SHP77 treated with DMSO at 0.1 percent for 48 hours (cell line): ENCODE measurements around the gene DUSP14.
"Not testable (repeated sequence)": the region's sequence is repeated elsewhere in the genome, so short reads cannot be mapped to it uniquely, and the experiment has no call there.

Source experiments
- DNase-seq: peaks from one replicate; lab custom pipeline; 2025; lab: John Stamatoyannopoulos, UW

Gene DUSP14

GRCh38 chr17:37489197-37490001 is at the start of gene DUSP14:
TSS of gene DUSP14 (plus strand) at chr17:37489891. CDS start at chr17:37512273, 22,382 bp downstream.
- DNase-seq, result no peak

GRCh38 chr17:37440424-37440823 is 49.3 kb upstream of the DUSP14 start:
- DNase-seq, result no peak

- not testable (repeated sequence) for DNase-seq
Observed at GRCh38 chr17:37441369-37442014, 48.2 kb upstream of the DUSP14 start.

GRCh38 chr17:37446027-37446426 is 43.7 kb upstream of the DUSP14 start:
- DNase-seq, result no peak

- no peak for DNase-seq
Observed at GRCh38 chr17:37447641-37448040, 42.0 kb upstream of the DUSP14 start.

GRCh38 chr17:37450112-37450511 is 39.6 kb upstream of the DUSP14 start:
- no peak for DNase-seq

- not testable (repeated sequence) for DNase-seq
Observed at GRCh38 chr17:37457801-37458200, 31.9 kb upstream of the DUSP14 start.

- no peak for DNase-seq
Observed at GRCh38 chr17:37458805-37459204, 30.9 kb upstream of the DUSP14 start.

- no peak for DNase-seq
Observed at GRCh38 chr17:37461668-37462067, 28.0 kb upstream of the DUSP14 start.

GRCh38 chr17:37462492-37462891 is 27.2 kb upstream of the DUSP14 start:
- DNase-seq, result no peak

GRCh38 chr17:37463039-37463438 is 26.7 kb upstream of the DUSP14 start:
- no peak for DNase-seq

GRCh38 chr17:37465069-37465616 is 24.5 kb upstream of the DUSP14 start:
- DNase-seq, result no peak

GRCh38 chr17:37466471-37466870 is 23.2 kb upstream of the DUSP14 start:
- no peak for DNase-seq

GRCh38 chr17:37470181-37470580 is 19.5 kb upstream of the DUSP14 start:
- no peak for DNase-seq

- no peak for DNase-seq
Observed at GRCh38 chr17:37475731-37476420, 13.8 kb upstream of the DUSP14 start.

GRCh38 chr17:37476431-37477120 is 13.1 kb upstream of the DUSP14 start:
- DNase-seq, result no peak

GRCh38 chr17:37478187-37478586 is 11.5 kb upstream of the DUSP14 start:
- no peak for DNase-seq

GRCh38 chr17:37479025-37479424 is 10.7 kb upstream of the DUSP14 start:
- DNase-seq, result no peak

- DNase-seq, result no peak
Observed at GRCh38 chr17:37480427-37480826, 9.3 kb upstream of the DUSP14 start.

- no peak for DNase-seq
Observed at GRCh38 chr17:37481001-37481665, 8.6 kb upstream of the DUSP14 start.

- DNase-seq, result peak; percentile 18
Observed at GRCh38 chr17:37483311-37484039, 6.2 kb upstream of the DUSP14 start.
